H1 (cell line): ENCODE measurements around the gene MTR. TPM values are rescaled to one million over a fixed set of nuclear protein-coding genes. Genes with fewer than 3 reads are reported as not detected.

ENCODE experiments used
- CEBPB ChIP-seq: IDR thresholded peaks from 2 replicates; pipeline ENCODE4 v1.6.1; 2012; ENCODE audit warnings: low read depth, low read length
- CREB1 ChIP-seq: IDR thresholded peaks from 2 replicates; pipeline ENCODE4 v1.6.1; 2012; ENCODE audit warnings: inconsistent platforms
- EP300 ChIP-seq, 2 experiments: IDR thresholded peaks; 1 replicate in 1 of 2; 2 replicates in 1 of 2; pipeline ENCODE4 v1.6.1; 2011 to 2012; ENCODE audit warnings: low read depth in 2 of 2, low read length in 2 of 2, mild to moderate bottlenecking in 2 of 2, borderline replicate concordance in 1 of 2, inconsistent platforms in 1 of 2, moderate library complexity in 1 of 2
- JUN ChIP-seq: IDR thresholded peaks from 2 replicates; pipeline ENCODE4 v1.6.1; 2011; ENCODE audit warnings: low read depth, mild to moderate bottlenecking, improper control_type of control experiment, low read length
- POLR2A ChIP-seq, 2 experiments: IDR thresholded peaks; 1 replicate in 1 of 2; 2 replicates in 1 of 2; pipeline ENCODE4 v1.6.1; 2011; ENCODE audit warnings: low read depth in 2 of 2, low read length in 2 of 2, mild to moderate bottlenecking in 2 of 2; ENCODE audit errors: control extremely low read depth in 1 of 2
- SRF ChIP-seq: IDR thresholded peaks from 2 replicates; pipeline ENCODE4 v1.6.1; 2011; ENCODE audit warnings: mild to moderate bottlenecking, low read depth, low read length, moderate library complexity
- SUZ12 ChIP-seq: fragments of 200-600 bp; sonication (generic); IDR thresholded peaks from 2 replicates; pipeline ENCODE4 v1.6.1; 2012; ENCODE audit warnings: mild to moderate bottlenecking, inconsistent platforms, low read length, moderate library complexity, mixed read lengths
- polyA plus RNA-seq, 7 experiments: library from polyadenylated mRNA; depleted of rRNA in 3 of 7; stranded (reverse) in 5 of 7; unstranded in 2 of 7; fragments of >200 nt in 5 of 7; fragments of 200-250 nt in 2 of 7; gene quantifications; 1 replicate in 5 of 7; 2 replicates in 1 of 7; 4 replicates in 1 of 7; pipeline versions ENCODE4 v1.2.1 to v1.2.3, GENCODE V29; 2011 to 2013; ENCODE audit warnings: missing spikeins in 2 of 7, mixed read lengths in 2 of 7
- total RNA-seq: library from RNA; stranded (reverse); fragmentation: NEBNext Ultra II Directional; extraction: Animal tissue kit (Norgen Biotek cat#: 25700); gene quantifications from 2 replicates; pipeline ENCODE4 v1.2.1, GENCODE V29; 2021
- TF ChIP-seq, protein P1 (sequence below): fragments of 300-600 bp; sonication (generic); IDR thresholded peaks from 2 replicates; pipeline ENCODE4 v1.7.1; 2012; ENCODE audit warnings: low read length, moderate library complexity, mild to moderate bottlenecking, inconsistent platforms; ENCODE audit not compliant: insufficient replicate concordance
- TF ChIP-seq, protein P2 (sequence below): IDR thresholded peaks from 2 replicates; pipeline ENCODE4 v1.6.1; 2011; ENCODE audit warnings: low read length, improper control_type of control experiment

The MTR gene
- total and polyA plus RNA-seq, 2 of the 8 experiments (the other 6 are each of a cell fraction or from before 2014, with no cell fraction given): 4.8 to 27.4 TPM

DNA sequence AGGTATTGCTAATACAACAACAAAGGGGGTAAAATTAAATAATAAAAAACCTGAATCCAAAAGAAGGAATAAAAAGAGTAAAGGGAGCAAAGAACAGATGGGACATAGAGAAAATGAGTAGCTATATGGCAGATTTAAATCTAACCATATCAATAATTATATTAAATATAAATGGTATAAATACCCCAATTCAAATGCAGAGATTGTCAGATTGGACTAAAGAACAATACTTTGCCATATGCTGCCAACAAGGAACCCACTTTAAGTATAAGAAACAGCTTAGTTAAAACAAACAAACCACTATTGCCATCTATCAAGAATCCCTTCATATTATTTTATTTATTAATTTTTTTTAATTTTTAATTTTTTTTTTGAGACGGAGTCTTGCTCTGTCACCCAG lies 122.4 kb downstream of the MTR start (continued):
- TF ChIP-seq, protein P1, sequence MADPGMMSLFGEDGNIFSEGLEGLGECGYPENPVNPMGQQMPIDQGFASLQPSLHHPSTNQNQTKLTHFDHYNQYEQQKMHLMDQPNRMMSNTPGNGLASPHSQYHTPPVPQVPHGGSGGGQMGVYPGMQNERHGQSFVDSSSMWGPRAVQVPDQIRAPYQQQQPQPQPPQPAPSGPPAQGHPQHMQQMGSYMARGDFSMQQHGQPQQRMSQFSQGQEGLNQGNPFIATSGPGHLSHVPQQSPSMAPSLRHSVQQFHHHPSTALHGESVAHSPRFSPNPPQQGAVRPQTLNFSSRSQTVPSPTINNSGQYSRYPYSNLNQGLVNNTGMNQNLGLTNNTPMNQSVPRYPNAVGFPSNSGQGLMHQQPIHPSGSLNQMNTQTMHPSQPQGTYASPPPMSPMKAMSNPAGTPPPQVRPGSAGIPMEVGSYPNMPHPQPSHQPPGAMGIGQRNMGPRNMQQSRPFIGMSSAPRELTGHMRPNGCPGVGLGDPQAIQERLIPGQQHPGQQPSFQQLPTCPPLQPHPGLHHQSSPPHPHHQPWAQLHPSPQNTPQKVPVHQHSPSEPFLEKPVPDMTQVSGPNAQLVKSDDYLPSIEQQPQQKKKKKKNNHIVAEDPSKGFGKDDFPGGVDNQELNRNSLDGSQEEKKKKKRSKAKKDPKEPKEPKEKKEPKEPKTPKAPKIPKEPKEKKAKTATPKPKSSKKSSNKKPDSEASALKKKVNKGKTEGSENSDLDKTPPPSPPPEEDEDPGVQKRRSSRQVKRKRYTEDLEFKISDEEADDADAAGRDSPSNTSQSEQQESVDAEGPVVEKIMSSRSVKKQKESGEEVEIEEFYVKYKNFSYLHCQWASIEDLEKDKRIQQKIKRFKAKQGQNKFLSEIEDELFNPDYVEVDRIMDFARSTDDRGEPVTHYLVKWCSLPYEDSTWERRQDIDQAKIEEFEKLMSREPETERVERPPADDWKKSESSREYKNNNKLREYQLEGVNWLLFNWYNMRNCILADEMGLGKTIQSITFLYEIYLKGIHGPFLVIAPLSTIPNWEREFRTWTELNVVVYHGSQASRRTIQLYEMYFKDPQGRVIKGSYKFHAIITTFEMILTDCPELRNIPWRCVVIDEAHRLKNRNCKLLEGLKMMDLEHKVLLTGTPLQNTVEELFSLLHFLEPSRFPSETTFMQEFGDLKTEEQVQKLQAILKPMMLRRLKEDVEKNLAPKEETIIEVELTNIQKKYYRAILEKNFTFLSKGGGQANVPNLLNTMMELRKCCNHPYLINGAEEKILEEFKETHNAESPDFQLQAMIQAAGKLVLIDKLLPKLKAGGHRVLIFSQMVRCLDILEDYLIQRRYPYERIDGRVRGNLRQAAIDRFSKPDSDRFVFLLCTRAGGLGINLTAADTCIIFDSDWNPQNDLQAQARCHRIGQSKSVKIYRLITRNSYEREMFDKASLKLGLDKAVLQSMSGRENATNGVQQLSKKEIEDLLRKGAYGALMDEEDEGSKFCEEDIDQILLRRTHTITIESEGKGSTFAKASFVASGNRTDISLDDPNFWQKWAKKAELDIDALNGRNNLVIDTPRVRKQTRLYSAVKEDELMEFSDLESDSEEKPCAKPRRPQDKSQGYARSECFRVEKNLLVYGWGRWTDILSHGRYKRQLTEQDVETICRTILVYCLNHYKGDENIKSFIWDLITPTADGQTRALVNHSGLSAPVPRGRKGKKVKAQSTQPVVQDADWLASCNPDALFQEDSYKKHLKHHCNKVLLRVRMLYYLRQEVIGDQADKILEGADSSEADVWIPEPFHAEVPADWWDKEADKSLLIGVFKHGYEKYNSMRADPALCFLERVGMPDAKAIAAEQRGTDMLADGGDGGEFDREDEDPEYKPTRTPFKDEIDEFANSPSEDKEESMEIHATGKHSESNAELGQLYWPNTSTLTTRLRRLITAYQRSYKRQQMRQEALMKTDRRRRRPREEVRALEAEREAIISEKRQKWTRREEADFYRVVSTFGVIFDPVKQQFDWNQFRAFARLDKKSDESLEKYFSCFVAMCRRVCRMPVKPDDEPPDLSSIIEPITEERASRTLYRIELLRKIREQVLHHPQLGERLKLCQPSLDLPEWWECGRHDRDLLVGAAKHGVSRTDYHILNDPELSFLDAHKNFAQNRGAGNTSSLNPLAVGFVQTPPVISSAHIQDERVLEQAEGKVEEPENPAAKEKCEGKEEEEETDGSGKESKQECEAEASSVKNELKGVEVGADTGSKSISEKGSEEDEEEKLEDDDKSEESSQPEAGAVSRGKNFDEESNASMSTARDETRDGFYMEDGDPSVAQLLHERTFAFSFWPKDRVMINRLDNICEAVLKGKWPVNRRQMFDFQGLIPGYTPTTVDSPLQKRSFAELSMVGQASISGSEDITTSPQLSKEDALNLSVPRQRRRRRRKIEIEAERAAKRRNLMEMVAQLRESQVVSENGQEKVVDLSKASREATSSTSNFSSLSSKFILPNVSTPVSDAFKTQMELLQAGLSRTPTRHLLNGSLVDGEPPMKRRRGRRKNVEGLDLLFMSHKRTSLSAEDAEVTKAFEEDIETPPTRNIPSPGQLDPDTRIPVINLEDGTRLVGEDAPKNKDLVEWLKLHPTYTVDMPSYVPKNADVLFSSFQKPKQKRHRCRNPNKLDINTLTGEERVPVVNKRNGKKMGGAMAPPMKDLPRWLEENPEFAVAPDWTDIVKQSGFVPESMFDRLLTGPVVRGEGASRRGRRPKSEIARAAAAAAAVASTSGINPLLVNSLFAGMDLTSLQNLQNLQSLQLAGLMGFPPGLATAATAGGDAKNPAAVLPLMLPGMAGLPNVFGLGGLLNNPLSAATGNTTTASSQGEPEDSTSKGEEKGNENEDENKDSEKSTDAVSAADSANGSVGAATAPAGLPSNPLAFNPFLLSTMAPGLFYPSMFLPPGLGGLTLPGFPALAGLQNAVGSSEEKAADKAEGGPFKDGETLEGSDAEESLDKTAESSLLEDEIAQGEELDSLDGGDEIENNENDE: no peak
- TF ChIP-seq CREB1 (no peak), SUZ12 (no peak), SRF (no peak), CEBPB (no peak), JUN (no peak), EP300 (IDR thresholded peaks at IDR 0.05; ENCODE audit: borderline replicate concordance in 1 of 2, low read depth in 2 of 2, low read length in 2 of 2) (no peak), POLR2A (IDR thresholded peaks at IDR 0.05; ENCODE audit: control extremely low read depth in 1 of 2, low read depth in 2 of 2, low read length in 2 of 2) (no peak)
- TF ChIP-seq, protein P2, sequence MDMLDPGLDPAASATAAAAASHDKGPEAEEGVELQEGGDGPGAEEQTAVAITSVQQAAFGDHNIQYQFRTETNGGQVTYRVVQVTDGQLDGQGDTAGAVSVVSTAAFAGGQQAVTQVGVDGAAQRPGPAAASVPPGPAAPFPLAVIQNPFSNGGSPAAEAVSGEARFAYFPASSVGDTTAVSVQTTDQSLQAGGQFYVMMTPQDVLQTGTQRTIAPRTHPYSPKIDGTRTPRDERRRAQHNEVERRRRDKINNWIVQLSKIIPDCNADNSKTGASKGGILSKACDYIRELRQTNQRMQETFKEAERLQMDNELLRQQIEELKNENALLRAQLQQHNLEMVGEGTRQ: no peak
